GM19035 (cell line): ENCODE data around the gene PLEKHJ1.

Experiments used
- ATAC-seq: cut with Tn5 transposase; IDR thresholded peaks from one replicate; pipeline ENCODE4 v1.9.1; 2021; ENCODE audit not compliant: unreplicated experiment

Gene PLEKHJ1

GRCh38 chr19:2237051-2237868 is 1.1 kb upstream of the PLEKHJ1 start:
- no peak for ATAC-seq

DNA sequence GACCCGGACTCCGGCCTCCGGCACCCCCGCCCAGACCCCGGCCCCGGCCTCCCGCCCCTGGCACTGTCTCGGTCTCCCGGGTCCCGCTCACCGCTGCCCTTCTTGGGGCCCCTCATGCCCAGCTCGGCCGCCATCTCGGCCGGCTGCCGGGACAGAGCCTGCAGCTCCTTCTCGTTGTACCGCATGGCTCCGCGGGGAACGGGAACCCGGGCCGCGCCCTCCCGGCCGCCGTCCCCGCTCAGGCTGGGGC is 140 bp downstream of the PLEKHJ1 start:
- ATAC-seq = no peak

DNA sequence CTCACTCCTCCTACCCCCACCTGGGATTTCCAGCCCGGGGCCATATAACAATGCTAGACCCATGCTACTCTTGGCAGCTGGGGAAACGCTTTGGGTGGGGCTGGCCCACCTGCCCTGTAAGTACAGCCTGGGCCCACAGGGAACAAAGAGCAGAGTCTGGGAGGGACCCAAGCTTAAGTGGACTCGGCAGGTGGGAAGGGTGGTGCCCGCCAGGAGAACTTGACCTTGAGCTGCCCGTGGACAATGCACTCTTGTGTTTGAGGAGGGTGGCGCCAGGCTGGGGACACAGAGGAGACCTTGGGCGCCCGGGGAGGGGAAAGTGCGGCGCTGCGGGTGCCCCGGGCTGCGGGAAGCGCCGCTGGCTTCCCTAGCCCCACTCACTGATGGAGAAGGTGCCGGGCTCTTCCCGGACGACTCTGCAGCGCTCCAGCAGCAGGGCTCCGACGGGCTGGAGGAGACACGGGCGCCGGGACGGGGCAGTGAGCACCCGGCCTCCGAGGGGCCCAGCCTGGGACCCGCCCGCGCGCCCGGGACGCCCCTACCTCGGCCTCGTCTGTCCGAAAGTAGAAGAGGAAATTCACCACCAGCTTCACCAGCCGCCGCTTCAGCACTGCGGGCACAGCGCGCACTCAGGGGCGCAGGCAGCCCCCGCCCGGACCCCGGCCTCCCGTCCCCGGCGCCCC is 607 bp downstream of the PLEKHJ1 start:
- peak; percentile 12 for ATAC-seq

GRCh38 chr19:2234996-2235380 is 1.1 kb downstream of the PLEKHJ1 start:
- ATAC-seq = no peak

DNA sequence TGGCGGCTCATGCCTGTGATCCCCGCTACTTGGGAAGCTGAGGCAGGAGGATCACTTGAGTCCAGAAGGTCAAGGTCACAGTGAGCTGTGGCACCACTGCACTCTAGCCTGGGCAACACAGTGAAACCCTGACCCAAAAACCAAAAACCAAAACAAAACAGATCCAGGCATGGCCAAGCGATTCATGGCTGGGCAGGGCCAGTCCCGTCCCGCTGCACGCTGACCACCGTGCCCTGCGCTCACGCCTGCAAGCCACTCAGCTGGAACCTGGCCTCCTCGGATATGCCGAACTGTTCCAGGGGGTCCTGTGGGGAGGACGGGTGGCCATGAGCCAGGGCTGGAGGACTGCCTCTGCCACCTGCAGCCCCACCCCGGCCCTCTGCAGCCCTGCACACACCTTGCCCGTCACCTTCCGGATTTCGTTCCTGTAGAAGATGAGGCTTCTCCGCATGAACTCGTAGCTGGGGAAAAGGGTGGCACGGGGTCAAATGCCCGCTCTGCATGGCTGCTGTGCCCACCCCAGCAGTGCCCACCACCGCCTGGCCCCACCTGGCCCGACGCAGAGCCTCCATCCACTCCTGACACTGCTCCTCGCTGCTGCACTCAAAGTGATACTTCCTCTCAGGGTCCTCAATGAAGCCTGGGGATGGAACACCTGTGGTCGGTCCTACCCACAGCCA is 2.4 kb downstream of the PLEKHJ1 start:
- no peak for ATAC-seq

- ATAC-seq = no peak
These were observed 3.6 kb downstream of the PLEKHJ1 start for GRCh38 chr19:2232286-2233151.

GRCh38 chr19:2231621-2232221 is 4.4 kb downstream of the PLEKHJ1 start:
- ATAC-seq = no peak

DNA sequence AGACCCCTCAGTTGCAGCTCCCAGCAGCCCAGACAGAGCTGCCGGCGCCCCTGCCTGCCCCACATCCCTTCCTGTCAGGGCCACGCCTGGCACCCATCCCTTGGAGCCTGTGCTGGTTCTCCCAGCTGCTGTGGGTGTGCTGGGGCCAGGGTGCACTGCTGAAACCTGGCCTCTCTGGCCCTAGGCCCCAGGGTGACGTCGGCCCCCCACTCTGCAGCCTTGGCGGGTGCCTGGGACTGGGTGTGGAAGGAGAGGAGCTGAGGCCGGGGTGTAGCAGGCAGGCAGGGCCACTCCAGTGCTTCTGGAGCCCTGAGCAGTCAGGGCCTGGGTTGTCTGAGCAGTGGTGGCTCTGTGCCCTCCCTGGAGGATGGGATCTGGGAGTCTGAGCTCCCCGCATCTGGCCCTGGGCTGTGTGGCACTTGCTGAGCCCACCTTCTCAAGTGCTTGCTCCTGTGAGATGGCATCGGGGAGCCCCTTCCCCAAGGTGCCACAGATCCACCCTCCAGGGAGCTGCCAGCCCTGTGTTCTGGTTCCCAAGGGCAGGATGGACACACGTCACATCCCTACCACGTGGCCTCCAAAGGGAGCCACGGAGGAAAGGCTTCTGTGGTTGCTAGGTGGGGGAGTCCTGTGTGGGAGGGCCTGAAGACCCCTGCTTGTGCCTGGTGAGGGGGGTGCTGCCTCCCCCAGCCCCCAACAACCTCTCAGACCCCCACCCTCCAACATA is 5.2 kb downstream of the PLEKHJ1 start:
- no peak for ATAC-seq

GRCh38 chr19:2230033-2230531 is 6.0 kb downstream of the PLEKHJ1 start:
- no peak for ATAC-seq

DNA sequence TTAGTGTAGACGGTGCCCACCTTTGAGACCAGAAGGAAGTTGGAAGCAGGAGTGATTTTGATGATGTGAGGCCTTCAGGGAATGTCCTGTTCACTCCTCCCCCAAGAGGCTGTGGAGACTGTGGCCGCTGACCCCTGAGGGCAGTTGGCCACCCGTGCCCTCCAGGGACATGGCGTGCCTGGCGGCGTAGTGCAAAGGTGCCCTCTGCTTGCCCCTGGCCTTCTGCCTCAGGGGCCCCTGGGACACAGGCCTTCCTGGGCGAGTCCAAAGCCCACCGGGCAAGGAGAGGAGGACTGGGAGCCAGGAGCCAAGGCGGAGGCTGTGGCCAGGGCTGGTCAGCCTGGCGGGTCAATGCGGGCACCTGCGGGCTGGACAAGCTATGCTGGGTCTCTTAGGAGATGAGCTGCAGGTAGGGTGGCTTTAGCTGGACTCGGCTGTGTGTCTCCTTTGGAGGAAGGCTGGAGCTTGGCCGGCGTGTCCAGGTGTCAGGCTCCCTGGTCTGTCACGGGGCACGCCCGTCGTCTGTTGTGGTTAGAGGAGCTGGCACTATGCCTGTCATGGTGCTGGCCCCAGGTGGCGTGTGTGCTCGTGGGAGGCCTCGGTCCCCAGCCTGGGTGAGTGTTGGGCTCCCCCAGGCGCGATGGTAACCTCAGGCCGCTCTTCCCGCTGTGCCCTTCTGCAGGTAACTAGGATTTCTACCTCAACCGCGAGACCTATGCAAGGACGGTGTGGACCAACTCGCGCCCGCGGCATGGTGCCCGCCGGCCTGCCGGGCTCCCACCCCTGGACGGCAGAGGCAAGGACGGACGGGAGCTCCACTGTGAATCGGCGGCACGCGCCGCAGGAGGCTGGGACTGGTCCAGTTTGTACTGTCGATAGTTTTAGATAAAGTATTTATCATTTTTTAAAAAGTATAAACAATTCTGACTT is 6.8 kb downstream of the PLEKHJ1 start:
- ATAC-seq = no peak

- no peak for ATAC-seq
These were observed 7.7 kb downstream of the PLEKHJ1 start for GRCh38 chr19:2228157-2229030.

GRCh38 chr19:2227415-2228156 is 8.5 kb downstream of the PLEKHJ1 start:
- no peak for ATAC-seq

DNA sequence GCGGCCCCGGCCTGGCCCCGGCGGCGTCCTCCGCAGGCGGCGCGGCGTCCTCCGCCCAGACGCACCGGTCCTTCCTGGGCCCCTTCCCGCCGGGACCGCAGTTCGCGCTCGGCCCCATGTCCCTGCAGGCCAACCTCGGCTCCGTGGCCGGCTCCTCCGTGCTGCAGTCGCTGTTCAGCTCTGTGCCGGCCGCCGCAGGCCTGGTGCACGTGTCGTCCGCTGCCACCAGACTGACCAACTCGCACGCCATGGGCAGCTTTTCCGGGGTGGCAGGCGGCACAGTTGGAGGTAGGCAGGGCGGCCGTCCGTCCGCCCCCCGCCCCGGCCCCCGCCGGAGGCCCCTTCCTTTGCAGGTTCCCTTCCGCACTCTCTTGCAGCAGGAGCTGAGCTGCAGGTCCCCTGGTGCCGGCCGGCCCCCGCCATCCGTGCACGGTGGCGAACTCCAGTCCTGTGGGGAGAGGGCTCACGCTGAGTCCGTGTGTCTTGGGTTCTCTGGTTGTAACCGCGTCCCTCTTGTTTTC is 9.2 kb downstream of the PLEKHJ1 start:
- ATAC-seq = no peak

GRCh38 chr19:2226051-2226839 is 9.9 kb downstream of the PLEKHJ1 start:
- no peak for ATAC-seq

GRCh38 chr19:2225415-2226050 is 10.6 kb downstream of the PLEKHJ1 start:
- no peak for ATAC-seq
